ENCODE data around the gene CAMSAP3.

CAMSAP3 gene

DNA sequence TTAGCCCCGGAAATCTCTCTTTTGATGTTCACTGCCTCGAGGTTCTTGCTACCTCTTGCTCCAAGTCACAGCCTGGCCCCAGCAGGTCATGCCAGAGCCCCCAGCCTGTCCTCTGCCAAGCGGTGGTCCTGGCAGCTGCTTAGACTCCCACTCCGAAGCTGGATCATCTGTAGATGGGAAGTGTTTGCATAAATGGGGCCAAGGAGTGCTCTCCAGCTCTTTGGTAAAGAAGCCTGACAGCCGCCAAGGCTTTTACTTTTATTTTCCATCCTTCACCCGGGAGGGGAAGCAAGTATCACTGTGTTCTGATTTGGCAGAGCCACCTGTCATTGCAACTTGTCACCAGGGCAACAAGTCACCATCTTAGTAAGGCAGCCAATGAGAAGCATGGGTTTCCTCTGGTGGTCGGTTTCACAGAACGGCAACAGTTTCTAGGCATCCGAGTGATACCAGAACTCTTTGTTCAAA lies 62.6 kb downstream of the CAMSAP3 start:
- H3K36me3 Mint-ChIP-seq (ENCODE audit: insufficient read depth), result peaks cover 5% of the 10 kb centered on the region
- H3K27me3 Mint-ChIP-seq, result no peaks in the 10 kb centered on the region
- DNase-seq (ENCODE audit: low spot score in 2 of 2), result no peak
- peak overlapping the region; percentile 46 for H3K4me3 Mint-ChIP-seq
- H3K4me1 Mint-ChIP-seq, result peaks cover 4% of the 10 kb centered on the region
- H3K9me3 Mint-ChIP-seq, result no peaks in the 10 kb centered on the region
- no peak overlapping the region for H3K27ac Mint-ChIP-seq (ENCODE audit: low read depth)
- peak; percentile 68 for ATAC-seq (replicated peaks; ENCODE audit: extremely low read depth, poor library complexity, severe bottlenecking)

DNA sequence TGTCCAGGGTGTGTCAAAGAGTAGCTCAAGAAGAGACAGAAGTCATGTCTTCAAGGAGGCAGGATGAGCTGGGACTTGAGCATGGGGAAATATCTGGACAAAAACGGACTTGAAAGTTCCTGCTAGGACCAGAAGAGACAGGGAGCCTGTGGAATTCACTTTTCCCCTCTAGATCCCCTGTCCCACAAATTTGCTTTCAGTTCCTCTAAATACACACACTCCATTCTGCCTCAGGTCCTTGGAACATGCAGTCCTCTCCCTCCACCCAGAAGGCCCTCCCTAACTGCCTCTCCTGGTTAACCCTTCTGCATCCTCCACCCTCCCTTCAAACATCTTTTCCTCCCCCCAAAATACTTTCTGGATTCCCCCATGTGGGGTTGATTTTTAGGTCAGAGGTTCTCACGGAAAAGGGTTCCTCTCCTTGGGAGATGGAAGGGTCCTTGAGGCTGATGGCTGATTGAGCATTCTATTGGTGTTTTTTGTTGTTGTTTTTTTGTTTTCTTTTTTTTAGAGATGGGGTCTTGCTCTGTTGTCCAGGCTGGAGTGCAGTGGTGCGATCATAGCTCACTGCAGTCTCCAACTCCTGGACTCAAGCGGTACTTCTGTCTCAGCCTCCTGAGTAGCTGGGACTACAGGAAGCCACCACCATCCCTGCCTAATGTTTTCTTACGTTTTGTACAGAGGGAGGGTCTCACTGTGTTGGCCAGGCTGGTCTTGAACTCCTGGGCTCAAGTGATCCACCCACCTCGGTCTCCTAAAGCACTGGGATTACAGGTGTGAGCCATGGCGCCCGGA lies 66.3 kb downstream of the CAMSAP3 start:
- DNase-seq (ENCODE audit: low spot score in 2 of 2) (no peak), ATAC-seq (replicated peaks; ENCODE audit: extremely low read depth, poor library complexity, severe bottlenecking) (no peak)
- H3K27me3 Mint-ChIP-seq, result peaks cover 17% of the 10 kb centered on the region
- H3K36me3 Mint-ChIP-seq (ENCODE audit: insufficient read depth), result peaks cover 3% of the 10 kb centered on the region
- H3K9me3 Mint-ChIP-seq, result no peaks in the 10 kb centered on the region
- H3K4me1 Mint-ChIP-seq, result peaks cover 4% of the 10 kb centered on the region
- H3K27ac Mint-ChIP-seq (ENCODE audit: low read depth), result no peak overlapping the region
- no peak overlapping the region for H3K4me3 Mint-ChIP-seq

DNA sequence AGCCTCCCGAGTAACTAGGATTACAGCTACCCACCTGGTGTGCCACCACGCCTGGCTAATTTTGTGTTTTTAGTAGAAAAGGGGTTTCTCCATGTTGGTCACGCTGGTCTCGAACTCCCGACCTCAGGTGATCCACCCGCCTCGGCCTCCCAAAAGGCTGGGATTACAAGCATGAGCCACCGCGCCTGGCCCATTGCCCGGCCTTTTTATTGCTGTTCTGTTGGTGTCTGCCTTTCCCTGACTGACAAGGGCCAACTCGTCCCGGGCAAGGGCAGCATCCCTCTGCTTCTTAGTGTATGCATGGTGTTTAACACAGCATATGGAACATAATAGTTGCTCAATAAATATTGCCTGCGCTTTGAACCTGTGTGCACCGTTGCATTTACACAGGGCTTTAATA lies 67.0 kb downstream of the CAMSAP3 start:
- Mint-ChIP-seq H3K27me3 (peaks cover 22% of the 10 kb centered on the region), H3K4me3 (no peak overlapping the region), H3K27ac (ENCODE audit: low read depth) (no peak overlapping the region), H3K4me1 (no peaks in the 10 kb centered on the region), H3K36me3 (ENCODE audit: insufficient read depth) (peaks cover 3% of the 10 kb centered on the region), H3K9me3 (no peaks in the 10 kb centered on the region)
- no peak for DNase-seq (ENCODE audit: low spot score in 2 of 2)
- ATAC-seq (replicated peaks; ENCODE audit: extremely low read depth, poor library complexity, severe bottlenecking), result no peak

DNA sequence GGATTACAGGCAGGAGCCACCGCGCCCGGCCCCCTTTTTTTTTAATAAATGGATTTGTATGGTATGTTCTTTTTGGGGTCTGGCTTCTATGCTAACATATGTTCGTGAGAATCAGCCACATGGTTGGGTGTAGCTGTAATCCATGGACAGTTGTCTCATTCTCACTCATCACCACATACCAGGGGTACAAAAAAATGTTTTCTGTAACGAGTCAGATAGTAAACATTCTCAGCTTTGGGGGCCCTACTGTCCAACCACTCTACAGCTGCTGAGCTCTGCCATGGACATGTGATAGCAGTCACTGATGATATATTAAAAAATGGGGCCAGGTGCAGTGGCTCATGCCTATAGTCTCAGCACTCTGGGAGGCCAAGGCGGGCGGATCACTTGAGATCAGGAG lies 68.0 kb downstream of the CAMSAP3 start:
- Mint-ChIP-seq H3K4me1 (no peaks in the 10 kb centered on the region), H3K27me3 (peaks cover 22% of the 10 kb centered on the region), H3K27ac (ENCODE audit: low read depth) (no peak overlapping the region), H3K4me3 (no peak overlapping the region), H3K36me3 (ENCODE audit: insufficient read depth) (no peaks in the 10 kb centered on the region), H3K9me3 (no peaks in the 10 kb centered on the region)
- no peak for ATAC-seq (replicated peaks; ENCODE audit: extremely low read depth, poor library complexity, severe bottlenecking)
- no peak for DNase-seq (ENCODE audit: low spot score in 2 of 2)

GRCh38 chr19:7665076-7665475 lies 69.4 kb downstream of the CAMSAP3 start:
- Mint-ChIP-seq H3K27ac (ENCODE audit: low read depth) (no peak overlapping the region), H3K36me3 (ENCODE audit: insufficient read depth) (no peaks in the 10 kb centered on the region), H3K4me3 (no peak overlapping the region), H3K9me3 (no peaks in the 10 kb centered on the region), H3K27me3 (peaks cover 36% of the 10 kb centered on the region), H3K4me1 (peaks cover under 1% of the 10 kb centered on the region)
- DNase-seq (ENCODE audit: low spot score in 2 of 2) (no peak), ATAC-seq (replicated peaks; ENCODE audit: extremely low read depth, poor library complexity, severe bottlenecking) (no peak)
